GM13977 (cell line): Measurements from ENCODE around the gene NEAT1.

ENCODE experiments used
- DNase-seq: peaks from one replicate; pipeline ENCODE4 v3.0.0; 2012; ENCODE audit warnings: low spot score
- CTCF ChIP-seq: IDR thresholded peaks from 2 replicates; pipeline ENCODE4 v1.5.1; 2012; ENCODE audit warnings: mild to moderate bottlenecking, control low read depth; ENCODE audit not compliant: insufficient read depth; ENCODE audit errors: extremely low read depth, missing control alignments
- in situ Hi-C: fragments of 300-500 bp; cut with MboI; formaldehyde crosslinking; loops from one replicate; pipeline ENCODE4 v1.12.0; 2022; ENCODE audit warnings: low sequenced_read_pairs, low pct_unique_long_range_greater_than_20kb, mixed read lengths, inconsistent platforms; ENCODE audit not compliant: unreplicated experiment

NEAT1 gene

DNA sequence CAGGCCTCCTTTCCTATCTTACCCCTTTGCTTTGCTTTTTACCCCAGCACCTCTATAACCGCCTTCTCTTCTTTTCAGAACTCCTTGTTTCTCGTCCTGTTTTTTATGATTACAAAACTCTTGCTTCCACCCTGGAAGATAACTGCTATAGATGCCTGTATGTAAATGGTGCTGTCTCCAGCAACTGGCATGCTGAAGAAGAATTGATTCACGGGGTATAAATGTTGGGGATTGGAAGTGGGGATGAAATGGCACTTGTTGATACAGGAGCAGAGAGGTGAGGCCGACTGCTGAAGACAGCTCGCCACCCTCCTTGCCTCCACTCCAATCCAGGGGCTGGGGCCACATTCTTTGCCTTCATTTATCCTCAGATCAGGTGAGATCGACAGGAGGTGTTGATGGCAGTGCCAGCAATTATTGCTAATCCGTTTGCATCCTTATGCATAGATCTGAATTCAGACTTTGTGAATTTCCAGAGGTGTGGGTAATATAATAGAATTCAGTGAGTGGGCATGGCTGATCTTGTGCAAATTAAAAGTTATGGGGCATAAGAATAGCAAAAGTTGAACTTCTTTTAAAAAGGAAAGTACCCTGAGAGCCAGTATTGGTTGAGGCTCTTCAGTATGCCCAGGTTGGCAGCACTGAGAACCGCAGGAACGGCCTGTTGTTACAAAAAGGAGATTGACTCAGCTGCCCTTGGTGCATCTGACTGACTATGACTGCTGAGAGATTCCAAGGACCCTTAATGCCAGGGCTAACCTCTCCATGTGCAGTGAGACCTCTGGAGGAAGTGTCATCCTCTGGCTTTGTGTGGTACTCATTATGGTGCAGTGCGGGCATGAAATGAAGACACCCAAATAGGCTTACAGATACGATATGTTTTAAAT is 5.3 kb downstream of the NEAT1 start:
- TF ChIP-seq CTCF: no peak
- DNase-seq: no peak
- in situ Hi-C loops: loop anchor here (10.0 kb wide), 1 partner anchor 57 kb away; no protein-coding TSS in a partner anchor

GRCh38 chr11:65428578-65429067 is 6.0 kb downstream of the NEAT1 start:
- DNase-seq: no peak
- TF ChIP-seq CTCF: no peak
- in situ Hi-C loops: loop anchor here (10.0 kb wide), 1 partner anchor 56 kb away; no protein-coding TSS in a partner anchor

DNA sequence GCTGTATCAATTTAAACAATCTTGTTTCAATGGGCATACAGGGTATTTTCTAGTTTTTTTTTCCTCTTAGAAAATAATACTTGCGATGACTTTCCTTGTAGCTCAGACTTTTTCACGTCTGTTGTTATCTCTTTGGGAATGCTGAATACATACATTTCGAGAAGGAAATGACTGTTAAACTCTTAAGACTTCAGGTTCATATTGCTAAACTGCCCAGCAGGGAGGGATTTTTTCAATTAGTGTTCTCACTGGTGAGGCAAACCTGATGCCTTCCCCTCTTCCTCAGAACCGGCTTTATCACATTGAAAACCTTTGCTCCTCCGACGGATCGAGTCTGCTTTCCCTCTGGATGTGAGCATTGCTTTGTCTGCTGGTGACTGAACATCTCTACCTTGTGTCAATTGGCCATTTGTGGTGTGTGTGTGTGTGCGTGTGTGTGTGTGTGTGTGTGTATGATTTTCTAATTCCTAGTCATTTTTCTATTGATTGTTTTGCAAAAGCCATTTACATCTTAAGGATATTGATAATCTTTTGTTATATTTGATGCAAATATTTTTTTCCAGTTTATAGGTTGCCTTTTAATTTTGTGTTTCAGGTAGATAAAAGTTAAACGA is 6.6 kb downstream of the NEAT1 start:
- TF ChIP-seq CTCF: no peak
- in situ Hi-C loops: loop anchor here (10.0 kb wide), 1 partner anchor 56 kb away; no protein-coding TSS in a partner anchor
- DNase-seq: no peak

DNA sequence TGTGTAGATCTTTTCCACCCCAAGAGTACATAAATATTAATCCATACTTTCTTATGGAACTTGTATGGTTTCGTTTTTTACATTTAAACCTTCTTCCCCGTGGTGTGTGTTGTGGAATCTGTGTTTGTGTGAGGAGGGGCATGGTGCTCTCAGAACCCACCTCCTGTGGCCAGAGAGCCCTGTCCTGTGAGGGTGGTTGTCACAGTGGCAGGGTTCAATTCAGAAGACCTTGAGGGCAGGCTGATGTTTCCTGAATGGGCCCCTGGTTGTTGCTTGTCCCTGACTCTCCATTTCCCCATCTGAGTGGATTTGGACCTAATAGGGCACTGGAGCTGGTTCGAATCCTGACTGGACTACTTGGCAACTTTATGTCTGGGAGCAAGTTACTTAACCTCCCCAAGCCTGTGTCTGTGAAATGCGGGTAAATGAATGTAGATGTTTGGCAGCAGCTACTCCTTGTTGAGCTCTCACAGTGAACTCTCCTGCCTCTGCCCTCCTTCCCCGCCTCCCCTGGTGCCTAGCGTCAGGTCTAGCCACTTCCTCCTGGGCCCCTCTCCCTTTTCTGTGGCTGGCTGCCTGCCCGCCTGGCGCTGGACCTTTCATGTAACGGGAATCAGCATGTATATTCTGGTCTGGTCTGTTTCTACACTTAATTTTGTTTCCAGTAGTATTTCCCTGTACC is 7.3 kb downstream of the NEAT1 start:
- DNase-seq: no peak
- no peak for TF ChIP-seq CTCF
- in situ Hi-C loops: loop anchor here (5.0 to 10.0 kb wide), 2 partner anchors 55 to 72 kb away; no protein-coding TSS in a partner anchor

DNA sequence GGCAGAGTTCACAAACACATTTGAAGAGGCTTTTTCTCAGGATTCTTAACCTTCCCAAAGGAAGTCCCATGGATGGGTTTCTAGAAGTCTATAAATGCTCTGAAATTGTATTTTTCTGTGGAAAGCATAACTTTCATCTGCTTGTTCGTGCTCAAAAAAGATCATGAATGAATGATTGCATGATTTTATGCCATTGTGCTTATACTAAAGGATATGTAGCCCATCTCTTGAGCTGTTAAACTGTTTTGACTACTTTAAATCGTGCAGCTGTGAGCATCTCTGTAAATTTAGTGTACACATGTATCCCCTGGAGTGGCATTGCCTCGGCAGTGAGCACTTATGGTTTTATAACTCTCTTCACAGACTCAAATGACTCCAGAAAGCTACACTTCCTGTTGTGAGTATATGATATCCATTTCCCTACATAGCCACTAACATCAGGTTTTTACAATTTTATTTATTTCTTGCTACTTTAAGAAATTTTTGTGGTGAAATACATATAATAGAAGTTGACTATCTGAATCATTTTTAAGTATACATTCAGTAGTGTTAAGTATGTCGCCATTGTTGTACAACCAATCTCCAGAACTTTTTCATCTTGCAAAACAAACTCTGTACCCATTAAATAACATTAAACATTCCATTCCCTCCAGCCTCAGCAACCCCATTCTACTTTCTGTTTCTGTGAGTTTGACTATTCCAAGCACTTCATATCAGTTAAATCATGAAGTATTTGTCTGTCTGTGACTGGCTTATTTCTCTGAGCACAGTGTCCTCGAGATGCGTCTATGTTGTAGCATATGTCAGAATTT is 8.0 kb downstream of the NEAT1 start:
- DNase-seq: no peak
- TF ChIP-seq CTCF: no peak
- in situ Hi-C loops: loop anchor here (5.0 kb wide), 1 partner anchor 72 kb away; no protein-coding TSS in a partner anchor
